ENCODE data around the gene CNBP.
"Not testable (repeated sequence)": the region's sequence is repeated elsewhere in the genome, so short reads cannot be mapped to it uniquely, and the experiment has no call there.

CNBP gene

GRCh38 chr3:129136275-129136674 lies 47.4 kb downstream of the CNBP start:
- H3K18ac ChIP-seq (ENCODE audit: low read length); H2BK15ac ChIP-seq (ENCODE audit: low read length); H2AK5ac ChIP-seq (ENCODE audit: low read depth, low read length); H2BK120ac ChIP-seq (ENCODE audit: low read depth, low read length); H3K9me3 ChIP-seq (replicated peaks in 1 of 2; ENCODE audit: control insufficient read depth in 2 of 2, insufficient read depth in 1 of 2, low read depth in 1 of 2, low read length in 2 of 2); H3K9ac ChIP-seq (ENCODE audit: low read depth, low read length, poor library complexity); H3K79me1 ChIP-seq (ENCODE audit: low read depth, low read length); H3K23ac ChIP-seq (ENCODE audit: low read depth, low read length, poor library complexity); H2BK5ac ChIP-seq (ENCODE audit: low read length); H2BK12ac ChIP-seq (ENCODE audit: low read length); H2AFZ ChIP-seq (ENCODE audit: low read length); H3K27me3 ChIP-seq (ENCODE audit: control insufficient read depth in 3 of 3, insufficient read depth in 3 of 3, low read depth in 1 of 3, low read length in 3 of 3); H4K91ac ChIP-seq (ENCODE audit: low read depth, low read length, poor library complexity); H4K8ac ChIP-seq (ENCODE audit: low read depth, low read length); H3K4me2 ChIP-seq (ENCODE audit: insufficient read depth, low read length, poor library complexity, severe bottlenecking); H3K27ac ChIP-seq (replicated peaks; ENCODE audit: low read length); H3K4ac ChIP-seq (ENCODE audit: low read length); DNase-seq (ENCODE audit: low spot score); H3K4me3 ChIP-seq (ENCODE audit: low read length in 2 of 2); H3K4me1 ChIP-seq (ENCODE audit: control insufficient read depth in 2 of 2, insufficient read depth in 1 of 2, low read depth in 1 of 2, low read length in 2 of 2); H3K14ac ChIP-seq (ENCODE audit: low read length): not testable (repeated sequence)
- no CpG with 5 or more reads among the region's 10 CpGs for WGBS, 2 donors (ENCODE audit: extremely low coverage in 2 of 2, insufficient read length in 2 of 2, insufficient replicate concordance in 1 of 2)
- H3K36me3 ChIP-seq (replicated peaks in 1 of 2; ENCODE audit: control insufficient read depth in 2 of 2, insufficient read depth in 2 of 2, low read length in 2 of 2) = peaks cover 26 to 73% of the 10 kb centered on the region in 2 donors

- H3K36me3 ChIP-seq (replicated peaks in 1 of 2; ENCODE audit: control insufficient read depth in 2 of 2, insufficient read depth in 2 of 2, low read length in 2 of 2) = peaks cover 37 to 79% of the 10 kb centered on the region in 2 donors
- no peaks in the 10 kb centered on the region for H3K4me1 ChIP-seq (ENCODE audit: control insufficient read depth in 2 of 2, insufficient read depth in 1 of 2, low read depth in 1 of 2, low read length in 2 of 2)
- DNase-seq (ENCODE audit: low spot score) = no peak
- no peak overlapping the region for H3K14ac ChIP-seq (ENCODE audit: low read length)
- H2BK15ac ChIP-seq (ENCODE audit: low read length) = no peak overlapping the region
- H2AFZ ChIP-seq (ENCODE audit: low read length) = no peak overlapping the region
- no peak overlapping the region for H3K9ac ChIP-seq (ENCODE audit: low read depth, low read length, poor library complexity)
- no peak overlapping the region for H2BK120ac ChIP-seq (ENCODE audit: low read depth, low read length)
- peaks cover 4% of the 10 kb centered on the region for H3K79me1 ChIP-seq (ENCODE audit: low read depth, low read length)
- no peak overlapping the region for H3K18ac ChIP-seq (ENCODE audit: low read length)
- no peak overlapping the region for H2BK5ac ChIP-seq (ENCODE audit: low read length)
- no peak overlapping the region for H3K4ac ChIP-seq (ENCODE audit: low read length)
- no peak overlapping the region for H3K23ac ChIP-seq (ENCODE audit: low read depth, low read length, poor library complexity)
- H2AK5ac ChIP-seq (ENCODE audit: low read depth, low read length) = no peak overlapping the region
- no peak overlapping the region for H3K4me3 ChIP-seq (ENCODE audit: low read length in 2 of 2)
- H4K91ac ChIP-seq (ENCODE audit: low read depth, low read length, poor library complexity) = no peak overlapping the region
- H3K27ac ChIP-seq (replicated peaks; ENCODE audit: low read length) = no peak overlapping the region
- H2BK12ac ChIP-seq (ENCODE audit: low read length) = no peak overlapping the region
- no CpG with 5 or more reads among the region's 5 CpGs for WGBS, 2 donors (ENCODE audit: extremely low coverage in 2 of 2, insufficient read length in 2 of 2, insufficient replicate concordance in 1 of 2)
- H3K4me2 ChIP-seq (ENCODE audit: insufficient read depth, low read length, poor library complexity, severe bottlenecking) = no peak overlapping the region
- H4K8ac ChIP-seq (ENCODE audit: low read depth, low read length) = no peak overlapping the region
- H3K27me3 ChIP-seq (ENCODE audit: control insufficient read depth in 3 of 3, insufficient read depth in 3 of 3, low read depth in 1 of 3, low read length in 3 of 3) = no peaks in the 10 kb centered on the region
- no peaks in the 10 kb centered on the region for H3K9me3 ChIP-seq (replicated peaks in 1 of 2; ENCODE audit: control insufficient read depth in 2 of 2, insufficient read depth in 1 of 2, low read depth in 1 of 2, low read length in 2 of 2)
Measured at GRCh38 chr3:129132097-129132866, 51.4 kb downstream of the CNBP start.

GRCh38 chr3:129131465-129132088 lies 52.1 kb downstream of the CNBP start:
- H3K4me3 ChIP-seq (ENCODE audit: low read length in 2 of 2) = no peak overlapping the region
- no peak overlapping the region for H4K8ac ChIP-seq (ENCODE audit: low read depth, low read length)
- no peak overlapping the region for H3K14ac ChIP-seq (ENCODE audit: low read length)
- no peak overlapping the region for H2AK5ac ChIP-seq (ENCODE audit: low read depth, low read length)
- no peak overlapping the region for H2BK15ac ChIP-seq (ENCODE audit: low read length)
- no peak overlapping the region for H2BK120ac ChIP-seq (ENCODE audit: low read depth, low read length)
- H3K9ac ChIP-seq (ENCODE audit: low read depth, low read length, poor library complexity) = no peak overlapping the region
- H3K4ac ChIP-seq (ENCODE audit: low read length) = no peak overlapping the region
- no peak overlapping the region for H2AFZ ChIP-seq (ENCODE audit: low read length)
- no peaks in the 10 kb centered on the region for H3K9me3 ChIP-seq (replicated peaks in 1 of 2; ENCODE audit: control insufficient read depth in 2 of 2, insufficient read depth in 1 of 2, low read depth in 1 of 2, low read length in 2 of 2)
- H3K79me1 ChIP-seq (ENCODE audit: low read depth, low read length) = peaks cover 4% of the 10 kb centered on the region
- no peak overlapping the region for H3K27ac ChIP-seq (replicated peaks; ENCODE audit: low read length)
- H2BK12ac ChIP-seq (ENCODE audit: low read length) = no peak overlapping the region
- no peak for DNase-seq (ENCODE audit: low spot score)
- no peaks in the 10 kb centered on the region for H3K4me1 ChIP-seq (ENCODE audit: control insufficient read depth in 2 of 2, insufficient read depth in 1 of 2, low read depth in 1 of 2, low read length in 2 of 2)
- no CpG with 5 or more reads among the region's 2 CpGs for WGBS, 2 donors (ENCODE audit: extremely low coverage in 2 of 2, insufficient read length in 2 of 2, insufficient replicate concordance in 1 of 2)
- H3K23ac ChIP-seq (ENCODE audit: low read depth, low read length, poor library complexity) = no peak overlapping the region
- H3K4me2 ChIP-seq (ENCODE audit: insufficient read depth, low read length, poor library complexity, severe bottlenecking) = no peak overlapping the region
- no peak overlapping the region for H3K18ac ChIP-seq (ENCODE audit: low read length)
- no peak overlapping the region for H4K91ac ChIP-seq (ENCODE audit: low read depth, low read length, poor library complexity)
- peaks cover 37 to 77% of the 10 kb centered on the region in 2 donors for H3K36me3 ChIP-seq (replicated peaks in 1 of 2; ENCODE audit: control insufficient read depth in 2 of 2, insufficient read depth in 2 of 2, low read length in 2 of 2)
- no peaks in the 10 kb centered on the region for H3K27me3 ChIP-seq (ENCODE audit: control insufficient read depth in 3 of 3, insufficient read depth in 3 of 3, low read depth in 1 of 3, low read length in 3 of 3)
- no peak overlapping the region for H2BK5ac ChIP-seq (ENCODE audit: low read length)

DNA sequence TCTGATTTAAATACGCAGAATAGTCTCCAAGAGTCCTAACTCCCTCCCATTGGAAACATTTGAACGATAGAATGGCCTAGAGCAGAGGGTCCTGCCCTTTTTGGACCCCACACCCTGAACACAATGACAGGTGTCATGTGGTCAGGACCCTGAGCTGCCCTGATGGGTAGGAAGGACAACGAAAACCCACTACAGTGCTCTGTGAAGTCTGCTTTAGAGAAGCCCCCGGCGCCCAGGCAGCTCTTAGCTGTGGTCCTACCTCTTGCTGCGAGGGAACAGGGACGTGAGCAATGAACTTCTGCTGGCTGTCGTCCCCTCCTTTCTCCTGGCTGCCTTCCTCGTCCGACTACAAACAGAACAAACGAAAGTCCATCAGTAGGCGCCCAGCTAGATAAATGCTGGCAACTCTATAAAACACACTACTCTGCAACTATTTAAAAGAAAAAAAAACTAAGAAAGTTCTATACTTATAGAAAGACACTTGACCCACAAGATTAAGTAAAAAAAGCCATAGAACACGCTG lies 53.3 kb downstream of the CNBP start:
- H3K14ac ChIP-seq (ENCODE audit: low read length) = no peak overlapping the region
- H3K4ac ChIP-seq (ENCODE audit: low read length) = no peak overlapping the region
- no peak overlapping the region for H2AFZ ChIP-seq (ENCODE audit: low read length)
- H2BK12ac ChIP-seq (ENCODE audit: low read length) = no peak overlapping the region
- no peak overlapping the region for H2BK15ac ChIP-seq (ENCODE audit: low read length)
- peaks cover 4% of the 10 kb centered on the region for H3K79me1 ChIP-seq (ENCODE audit: low read depth, low read length)
- no peaks in the 10 kb centered on the region for H3K4me1 ChIP-seq (ENCODE audit: control insufficient read depth in 2 of 2, insufficient read depth in 1 of 2, low read depth in 1 of 2, low read length in 2 of 2)
- no peak overlapping the region for H3K9ac ChIP-seq (ENCODE audit: low read depth, low read length, poor library complexity)
- no peak overlapping the region for H3K27ac ChIP-seq (replicated peaks; ENCODE audit: low read length)
- no peak overlapping the region for H2BK5ac ChIP-seq (ENCODE audit: low read length)
- no peak overlapping the region for H2AK5ac ChIP-seq (ENCODE audit: low read depth, low read length)
- H3K36me3 ChIP-seq (replicated peaks in 1 of 2; ENCODE audit: control insufficient read depth in 2 of 2, insufficient read depth in 2 of 2, low read length in 2 of 2) = peaks cover 37 to 68% of the 10 kb centered on the region in 2 donors
- H2BK120ac ChIP-seq (ENCODE audit: low read depth, low read length) = no peak overlapping the region
- no peak overlapping the region for H3K23ac ChIP-seq (ENCODE audit: low read depth, low read length, poor library complexity)
- no peak overlapping the region for H3K4me2 ChIP-seq (ENCODE audit: insufficient read depth, low read length, poor library complexity, severe bottlenecking)
- no peak overlapping the region for H4K8ac ChIP-seq (ENCODE audit: low read depth, low read length)
- H3K27me3 ChIP-seq (ENCODE audit: control insufficient read depth in 3 of 3, insufficient read depth in 3 of 3, low read depth in 1 of 3, low read length in 3 of 3) = no peaks in the 10 kb centered on the region
- H3K9me3 ChIP-seq (replicated peaks in 1 of 2; ENCODE audit: control insufficient read depth in 2 of 2, insufficient read depth in 1 of 2, low read depth in 1 of 2, low read length in 2 of 2) = no peaks in the 10 kb centered on the region
- H3K4me3 ChIP-seq (ENCODE audit: low read length in 2 of 2) = no peak overlapping the region
- no CpG with 5 or more reads among the region's 13 CpGs for WGBS, 2 donors (ENCODE audit: extremely low coverage in 2 of 2, insufficient read length in 2 of 2, insufficient replicate concordance in 1 of 2)
- no peak for DNase-seq (ENCODE audit: low spot score)
- no peak overlapping the region for H4K91ac ChIP-seq (ENCODE audit: low read depth, low read length, poor library complexity)
- no peak overlapping the region for H3K18ac ChIP-seq (ENCODE audit: low read length)

Data from neuronal stem cell (in vitro differentiated cells).